Subcutaneous adipose tissue (tissue), 4 donors: ENCODE results near the gene CALM1. TPM values are rescaled to one million over a fixed set of nuclear protein-coding genes. Genes with fewer than 3 reads are reported as not detected.

Source experiments
- total RNA-seq, 4 donors: library from RNA; depleted of rRNA; stranded (reverse); fragments of >200 nt; gene quantifications; one replicate each; pipeline ENCODE4 v1.1.0, GENCODE V29; 2016
- TF ChIP-seq, protein P1 (sequence below): fragments of 450-650 bp; IDR thresholded peaks from one replicate; pipeline ENCODE4 v1.5.1; 2016; ENCODE audit warnings: low read depth, mild to moderate bottlenecking, control low read depth, antibody characterized with exemption, moderate library complexity

The CALM1 gene
- total RNA-seq, 4 donors from 2014 or later = 224 to 493 (median 260) TPM

GRCh38 chr14:90383731-90384542 is 12.9 kb upstream of the CALM1 start:
- TF ChIP-seq, protein P1, sequence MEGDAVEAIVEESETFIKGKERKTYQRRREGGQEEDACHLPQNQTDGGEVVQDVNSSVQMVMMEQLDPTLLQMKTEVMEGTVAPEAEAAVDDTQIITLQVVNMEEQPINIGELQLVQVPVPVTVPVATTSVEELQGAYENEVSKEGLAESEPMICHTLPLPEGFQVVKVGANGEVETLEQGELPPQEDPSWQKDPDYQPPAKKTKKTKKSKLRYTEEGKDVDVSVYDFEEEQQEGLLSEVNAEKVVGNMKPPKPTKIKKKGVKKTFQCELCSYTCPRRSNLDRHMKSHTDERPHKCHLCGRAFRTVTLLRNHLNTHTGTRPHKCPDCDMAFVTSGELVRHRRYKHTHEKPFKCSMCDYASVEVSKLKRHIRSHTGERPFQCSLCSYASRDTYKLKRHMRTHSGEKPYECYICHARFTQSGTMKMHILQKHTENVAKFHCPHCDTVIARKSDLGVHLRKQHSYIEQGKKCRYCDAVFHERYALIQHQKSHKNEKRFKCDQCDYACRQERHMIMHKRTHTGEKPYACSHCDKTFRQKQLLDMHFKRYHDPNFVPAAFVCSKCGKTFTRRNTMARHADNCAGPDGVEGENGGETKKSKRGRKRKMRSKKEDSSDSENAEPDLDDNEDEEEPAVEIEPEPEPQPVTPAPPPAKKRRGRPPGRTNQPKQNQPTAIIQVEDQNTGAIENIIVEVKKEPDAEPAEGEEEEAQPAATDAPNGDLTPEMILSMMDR = no peak

GRCh38 chr14:90384543-90384911 is 12.3 kb upstream of the CALM1 start:
- TF ChIP-seq, protein P1 = no peak

DNA sequence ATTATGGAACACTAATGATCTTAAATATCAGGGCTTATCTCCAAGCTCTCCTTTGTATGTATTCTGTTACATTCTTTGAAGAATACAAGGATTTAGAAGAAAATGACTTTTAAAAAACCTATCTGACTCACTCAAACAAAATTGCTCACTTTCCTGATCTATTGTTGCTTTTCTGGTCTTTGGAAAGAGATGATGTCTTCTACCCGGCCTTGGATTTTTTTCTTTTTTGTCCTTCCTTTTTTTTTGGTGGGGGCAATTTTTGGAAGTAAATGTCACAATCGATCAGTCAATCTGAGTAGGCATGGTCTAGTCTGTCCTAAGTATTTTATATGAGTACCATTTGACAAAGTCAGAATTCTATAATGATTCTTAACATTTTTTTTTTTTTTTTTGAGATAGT is 10.5 kb upstream of the CALM1 start:
- TF ChIP-seq, protein P1 = no peak

- TF ChIP-seq, protein P1 = no peak
Measured at GRCh38 chr14:90387206-90387760, 9.5 kb upstream of the CALM1 start.

DNA sequence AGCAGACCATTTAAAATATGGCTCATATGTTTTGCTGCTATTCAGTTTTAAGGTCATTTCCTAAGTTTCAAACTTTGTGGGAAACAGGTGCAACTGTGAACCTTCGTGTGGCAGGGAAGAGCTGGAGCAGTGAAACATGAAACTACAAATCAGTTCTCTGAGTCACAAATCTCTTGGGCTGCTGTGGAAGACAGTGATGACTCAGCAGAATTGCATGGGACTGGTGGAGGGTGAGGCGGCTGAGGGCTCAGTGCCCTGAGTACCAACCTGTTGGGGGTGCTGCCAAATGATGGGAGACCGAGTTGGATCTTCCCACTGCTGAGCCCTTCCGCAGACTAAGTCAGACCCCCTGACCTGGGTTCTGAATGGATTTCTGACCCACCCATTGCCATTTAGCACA is 8.4 kb upstream of the CALM1 start:
- TF ChIP-seq, protein P1 = no peak

DNA sequence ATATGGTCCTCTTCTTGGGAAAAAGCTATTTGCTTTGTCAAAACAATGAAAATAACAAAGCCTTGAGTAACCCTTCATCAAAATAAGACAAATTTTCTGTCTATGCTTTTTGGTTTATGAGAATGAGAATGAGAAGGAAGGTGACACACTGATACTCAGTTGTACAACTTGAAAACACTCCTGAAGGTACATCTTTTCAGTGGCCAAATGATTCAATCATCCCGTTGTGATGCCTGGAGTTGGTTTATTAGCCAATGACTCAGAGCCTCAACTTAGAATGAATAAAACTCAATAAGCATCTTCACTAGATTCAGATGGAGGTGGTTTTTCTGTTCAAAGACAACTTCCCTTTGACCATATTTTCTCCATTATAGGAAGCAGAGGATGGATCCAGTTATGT is 7.8 kb upstream of the CALM1 start:
- TF ChIP-seq, protein P1 = no peak

GRCh38 chr14:90393966-90394365 is 2.9 kb upstream of the CALM1 start:
- TF ChIP-seq, protein P1 = no peak
